ENCODE results near the gene RIC8A. TPM values are rescaled to one million over a fixed set of nuclear protein-coding genes. Genes with fewer than 3 reads are reported as not detected.

Gene RIC8A
- total and polyA plus RNA-seq, 9 of the 15 experiments (the other 6 are each of a cell fraction or from before 2014, with no cell fraction given): 10.7 to 108 (median 72.1) TPM

- TF ChIP-seq ZNF512 (tag; IDR thresholded peaks at IDR 0.05) (peak; percentile 64; the same call in 1 of the 2 replicates), RBM22 (IDR thresholded peaks at IDR 0.05; ENCODE audit: low read depth, low read length, poor library complexity, severe bottlenecking) (peak; percentile 51), PHTF2 (CRISPR knock-in tag; IDR thresholded peaks at IDR 0.05) (0 out of 2 replicates have a peak, but pooled peaks have one; percentile 55), MCM5 (IDR thresholded peaks at IDR 0.05; ENCODE audit: low read depth) (no peak), ETV5 (CRISPR knock-in tag; IDR thresholded peaks at IDR 0.05; ENCODE audit: low read depth) (no peak), MYC (IDR thresholded peaks at IDR 0.05; ENCODE audit: low read depth, low read length) (no peak), MYC (CRISPR knock-in tag; IDR thresholded peaks at IDR 0.05; ENCODE audit: borderline replicate concordance, low read depth) (peak; percentile 60; the same call in 1 of the 2 replicates), ELF2 (CRISPR knock-in tag; IDR thresholded peaks at IDR 0.05) (no peak), ZNF12 (CRISPR knock-in tag; IDR thresholded peaks at IDR 0.05) (0 out of 2 replicates have a peak, but pooled peaks have one; percentile 58), ZNF511 (CRISPR knock-in tag; IDR thresholded peaks at IDR 0.05) (no peak), XRCC3 (IDR thresholded peaks at IDR 0.05) (no peak), NR4A1 (CRISPR knock-in tag; IDR thresholded peaks at IDR 0.05) (no peak), NR4A1 (tag; IDR thresholded peaks at IDR 0.05) (peak; percentile 44; the same call in 1 of the 2 replicates), ARNT (IDR thresholded peaks at IDR 0.05) (no peak), PATZ1 (CRISPR knock-in tag; IDR thresholded peaks at IDR 0.05; ENCODE audit: borderline replicate concordance) (no peak), SUPT5H (IDR thresholded peaks at IDR 0.05) (peak; percentile 6), PURB (CRISPR knock-in tag; IDR thresholded peaks at IDR 0.05; ENCODE audit: low read depth) (no peak), ETS1 (conservative IDR thresholded peaks at IDR 0.05; ENCODE audit: control insufficient read depth, low read depth, low read length) (0 out of 2 replicates have a peak, but pooled peaks have one; percentile 41)
Observed at GRCh38 chr11:207863-208180, 314 bp downstream of the RIC8A start (continued).
